Urinary bladder (tissue), 4 donors: Measurements from ENCODE around the gene TMEM88. TPM values are rescaled to one million over a fixed set of nuclear protein-coding genes. Genes with fewer than 3 reads are reported as not detected.

Source experiments
- DNase-seq: peaks from one replicate; pipeline ENCODE4 v3.0.0-alpha.2; 2015; ENCODE audit errors: extremely low spot score
- H3K27ac ChIP-seq: one replicate; pipeline ENCODE4 v1.5.1; 2013; ENCODE audit warnings: low read depth, mild to moderate bottlenecking, moderate library complexity
- H3K36me3 ChIP-seq: one replicate; pipeline ENCODE4 v1.6.1; 2013; ENCODE audit warnings: mild to moderate bottlenecking, moderate library complexity; ENCODE audit not compliant: insufficient read depth
- H3K4me1 ChIP-seq: one replicate; pipeline ENCODE4 v1.6.1; 2013; ENCODE audit warnings: mild to moderate bottlenecking, moderate library complexity; ENCODE audit not compliant: insufficient read depth
- H3K4me3 ChIP-seq: one replicate; pipeline ENCODE4 v1.5.1; 2013; ENCODE audit warnings: low read depth, low read length
- WGBS: extraction: QIAGEN DNeasy Blood & Tissue Kit; methylation state at CpG from one replicate; pipeline ENCODE4 v1.1.7; 2013; 5-methylcytosine and 5-hydroxymethylcytosine counted together
- polyA plus RNA-seq: library from polyadenylated mRNA; stranded (reverse); fragments of 200-250 nt; gene quantifications from one replicate; pipeline ENCODE4 v1.2.3, GENCODE V29; 2013
- total RNA-seq: library from RNA; depleted of rRNA; stranded (reverse); fragments of >200 nt; gene quantifications from one replicate; pipeline ENCODE4 v1.2.3, GENCODE V29; 2014
- donor health status: healthy with polysubstance abuse.
- donor health status: healthy.

TMEM88 gene
- total and polyA plus RNA-seq, 2 donors, result 8.1 to 37.0 TPM

DNA sequence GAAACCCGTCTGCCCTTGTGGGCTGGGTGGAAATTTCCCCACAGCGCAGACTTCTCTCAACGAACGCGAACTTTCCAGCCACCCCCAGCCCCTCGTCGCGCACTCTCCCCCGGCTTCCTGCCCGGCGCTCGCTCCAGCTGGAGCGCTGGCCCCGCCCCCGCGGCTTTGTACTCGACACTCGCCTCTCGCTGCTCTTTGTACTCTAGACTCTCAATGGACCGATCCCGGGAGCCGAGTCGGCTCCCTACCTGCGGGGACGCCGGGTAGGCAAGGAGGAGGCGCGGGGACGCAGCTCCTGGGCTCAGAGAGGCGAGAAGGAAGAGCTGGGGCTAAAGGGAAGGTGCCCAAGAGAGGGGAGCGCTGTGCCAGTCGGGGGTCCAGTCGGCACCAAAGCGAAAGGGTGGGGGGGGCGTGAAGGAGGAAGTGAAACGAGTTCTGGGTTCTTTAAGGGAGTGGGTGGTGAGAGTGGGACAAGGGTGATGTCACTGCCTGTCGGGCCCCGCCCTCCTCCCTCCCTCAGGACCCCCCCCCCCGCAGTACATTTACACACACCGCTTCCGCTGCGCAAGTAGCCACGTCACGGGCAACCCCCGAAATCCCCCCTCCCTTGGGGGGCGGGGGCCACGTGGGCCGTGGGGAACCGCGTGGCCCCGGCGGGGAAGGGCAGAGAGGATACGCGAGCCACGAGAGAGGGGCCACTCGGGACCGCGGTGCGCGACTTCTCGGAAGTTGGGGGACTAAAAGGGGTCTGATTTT, 11.2 kb upstream of the TMEM88 start:
- H3K4me3 ChIP-seq, result peak overlapping the region; percentile 56
- peak overlapping the region; percentile 98 for H3K27ac ChIP-seq
- under 1% methylated on average over 61 of the region's 61 CpGs for WGBS
- H3K4me1 ChIP-seq, result no peaks in the 10 kb centered on the region
- DNase-seq, result no peak
- no peaks in the 10 kb centered on the region for H3K36me3 ChIP-seq

DNA sequence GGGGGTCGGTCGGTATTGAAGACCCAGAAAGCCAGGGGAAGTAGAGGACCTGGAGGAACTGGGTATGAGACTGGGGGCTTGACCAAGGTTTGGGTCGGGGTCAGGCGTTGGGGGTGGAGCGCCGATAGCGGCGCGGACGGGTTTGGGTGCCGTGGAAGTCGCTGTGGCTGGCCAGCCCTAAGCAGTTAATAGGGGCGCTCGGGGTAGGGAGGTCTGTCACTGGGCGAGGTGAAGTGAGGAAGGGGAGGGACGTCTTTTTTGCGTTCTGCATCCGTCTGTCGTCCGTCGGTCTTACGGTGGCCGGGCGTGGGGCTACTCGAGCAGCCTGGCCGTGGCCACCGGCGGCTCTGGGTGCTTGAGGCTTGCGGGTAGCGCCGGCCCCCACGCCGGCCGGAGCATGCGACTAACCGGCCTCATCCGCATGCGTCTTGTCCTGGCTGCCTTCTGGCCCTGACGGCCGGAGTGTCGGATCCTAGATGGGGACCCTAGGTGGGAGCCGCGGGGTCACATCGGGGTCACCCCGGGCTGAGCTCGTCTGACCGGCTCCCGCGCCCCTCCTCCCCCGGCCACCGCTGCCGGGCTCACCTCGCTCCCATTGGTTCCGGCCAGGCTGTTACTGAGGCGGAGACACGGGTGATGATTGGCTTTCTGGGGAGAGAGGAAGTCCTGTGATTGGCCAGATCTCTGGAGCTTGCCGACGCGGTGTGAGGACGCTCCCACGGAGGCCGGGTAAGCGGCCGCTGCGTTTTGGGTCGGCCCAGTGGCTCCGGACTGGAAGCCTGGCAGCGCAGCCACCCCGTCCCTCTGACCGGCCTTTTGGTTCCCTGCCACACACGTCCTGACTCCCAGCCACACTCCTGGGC, 10.3 kb upstream of the TMEM88 start:
- H3K27ac ChIP-seq, result peak overlapping the region; percentile 77
- DNase-seq, result peak; percentile 91
- no peaks in the 10 kb centered on the region for H3K4me1 ChIP-seq
- H3K36me3 ChIP-seq, result no peaks in the 10 kb centered on the region
- H3K4me3 ChIP-seq, result peak overlapping the region; percentile 56
- WGBS, result under 1% methylated on average over 71 of the region's 71 CpGs

DNA sequence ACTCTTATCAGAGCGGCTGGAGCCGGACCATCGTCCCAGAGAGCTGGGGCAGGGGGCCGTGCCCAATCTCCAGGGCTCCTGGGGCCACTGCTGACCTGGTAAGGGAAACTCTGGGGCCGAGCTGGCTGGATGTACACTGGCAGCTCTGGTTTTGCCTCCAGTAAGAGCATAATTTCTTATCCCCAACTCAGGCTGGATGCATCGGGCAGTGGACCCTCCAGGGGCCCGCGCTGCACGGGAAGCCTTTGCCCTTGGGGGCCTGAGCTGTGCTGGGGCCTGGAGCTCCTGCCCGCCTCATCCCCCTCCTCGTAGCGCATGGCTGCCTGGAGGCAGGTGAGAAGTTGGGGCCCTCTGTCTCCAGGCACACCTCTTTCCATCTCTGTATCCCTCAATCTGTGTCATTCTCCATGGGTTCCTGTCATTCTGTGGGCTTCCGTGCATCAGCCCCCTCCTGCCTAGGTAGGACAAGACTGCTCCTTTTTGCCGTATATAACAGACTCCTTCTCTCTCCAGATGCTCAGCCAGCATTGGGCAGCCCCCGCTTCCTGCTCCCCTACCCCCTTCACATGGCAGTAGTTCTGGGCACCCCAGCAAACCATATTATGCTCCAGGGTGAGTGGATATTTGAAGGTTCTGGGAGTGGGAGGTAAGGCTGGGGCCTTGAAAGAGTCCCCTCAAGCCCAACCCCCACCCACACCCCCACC, 9.4 kb upstream of the TMEM88 start:
- Histone ChIP-seq H3K4me1 (no peaks in the 10 kb centered on the region), H3K4me3 (peak overlapping the region; percentile 56), H3K27ac (peak overlapping the region; percentile 34), H3K36me3 (no peaks in the 10 kb centered on the region)
- 76% methylated on average over 15 of the region's 15 CpGs for WGBS
- DNase-seq, result no peak

DNA sequence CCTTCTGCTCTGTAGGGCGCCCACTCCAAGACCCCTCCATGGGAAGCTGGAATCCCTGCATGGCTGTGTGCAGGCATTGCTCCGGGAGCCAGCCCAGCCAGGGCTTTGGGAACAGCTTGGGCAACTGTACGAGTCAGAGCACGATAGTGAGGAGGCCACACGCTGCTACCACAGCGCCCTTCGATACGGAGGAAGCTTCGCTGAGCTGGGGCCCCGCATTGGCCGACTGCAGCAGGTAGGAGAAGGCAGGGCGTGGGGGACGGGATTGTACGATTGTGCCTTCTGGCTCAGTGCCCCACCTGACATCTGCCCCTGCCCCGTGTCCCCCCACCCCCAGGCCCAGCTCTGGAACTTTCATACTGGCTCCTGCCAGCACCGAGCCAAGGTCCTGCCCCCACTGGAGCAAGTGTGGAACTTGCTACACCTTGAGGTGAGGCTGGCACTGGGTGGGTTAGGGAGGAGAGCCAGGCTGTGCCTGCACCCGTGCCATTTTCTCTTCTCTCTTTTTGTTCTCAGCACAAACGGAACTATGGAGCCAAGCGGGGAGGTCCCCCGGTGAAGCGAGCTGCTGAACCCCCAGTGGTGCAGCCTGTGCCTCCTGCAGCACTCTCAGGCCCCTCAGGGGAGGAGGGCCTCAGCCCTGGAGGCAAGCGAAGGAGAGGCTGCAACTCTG, 8.7 kb upstream of the TMEM88 start:
- DNase-seq, result no peak
- no peaks in the 10 kb centered on the region for H3K36me3 ChIP-seq
- WGBS, result 87% methylated on average over 22 of the region's 22 CpGs
- no peaks in the 10 kb centered on the region for H3K4me1 ChIP-seq
- H3K27ac ChIP-seq, result no peak overlapping the region
- no peak overlapping the region for H3K4me3 ChIP-seq

DNA sequence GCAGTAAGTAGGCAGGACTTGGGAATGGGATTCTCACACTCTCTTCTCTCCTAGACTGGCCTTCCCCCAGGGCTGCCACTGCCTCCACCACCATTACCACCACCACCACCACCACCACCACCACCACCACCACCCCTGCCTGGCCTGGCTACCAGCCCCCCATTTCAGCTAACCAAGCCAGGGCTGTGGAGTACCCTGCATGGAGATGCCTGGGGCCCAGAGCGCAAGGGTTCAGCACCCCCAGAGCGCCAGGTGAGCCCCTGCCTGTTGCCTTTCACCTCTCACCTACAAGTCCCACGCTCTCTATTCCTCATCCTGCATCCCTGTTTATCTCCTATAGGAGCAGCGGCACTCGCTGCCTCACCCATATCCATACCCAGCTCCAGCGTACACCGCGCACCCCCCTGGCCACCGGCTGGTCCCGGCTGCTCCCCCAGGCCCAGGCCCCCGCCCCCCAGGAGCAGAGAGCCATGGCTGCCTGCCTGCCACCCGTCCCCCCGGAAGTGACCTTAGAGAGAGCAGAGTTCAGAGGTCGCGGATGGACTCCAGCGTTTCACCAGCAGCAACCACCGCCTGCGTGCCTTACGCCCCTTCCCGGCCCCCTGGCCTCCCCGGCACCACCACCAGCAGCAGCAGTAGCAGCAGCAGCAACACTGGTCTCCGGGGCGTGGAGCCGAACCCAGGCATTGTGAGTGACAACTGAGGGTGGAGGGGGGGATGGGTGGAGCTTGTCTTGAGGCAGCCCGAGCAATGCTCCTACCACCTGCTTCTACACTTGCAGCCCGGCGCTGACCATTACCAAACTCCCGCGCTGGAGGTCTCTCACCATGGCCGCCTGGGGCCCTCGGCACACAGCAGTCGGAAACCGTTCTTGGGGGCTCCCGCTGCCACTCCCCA, 7.9 kb upstream of the TMEM88 start:
- no peak overlapping the region for H3K27ac ChIP-seq
- H3K4me1 ChIP-seq, result no peaks in the 10 kb centered on the region
- H3K36me3 ChIP-seq, result no peaks in the 10 kb centered on the region
- DNase-seq, result no peak
- 85% methylated on average over 34 of the region's 34 CpGs for WGBS
- H3K4me3 ChIP-seq, result no peak overlapping the region

DNA sequence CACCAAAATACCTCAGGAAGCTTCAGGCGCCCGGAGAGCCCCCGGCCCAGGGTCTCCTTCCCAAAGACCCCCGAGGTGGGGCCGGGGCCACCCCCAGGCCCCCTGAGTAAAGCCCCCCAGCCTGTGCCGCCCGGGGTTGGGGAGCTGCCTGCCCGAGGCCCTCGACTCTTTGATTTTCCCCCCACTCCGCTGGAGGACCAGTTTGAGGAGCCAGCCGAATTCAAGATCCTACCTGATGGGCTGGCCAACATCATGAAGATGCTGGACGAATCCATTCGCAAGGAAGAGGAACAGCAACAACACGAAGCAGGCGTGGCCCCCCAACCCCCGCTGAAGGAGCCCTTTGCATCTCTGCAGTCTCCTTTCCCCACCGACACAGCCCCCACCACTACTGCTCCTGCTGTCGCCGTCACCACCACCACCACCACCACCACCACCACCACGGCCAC, 6.7 kb upstream of the TMEM88 start:
- WGBS, result 85% methylated on average over 20 of the region's 20 CpGs
- Histone ChIP-seq H3K4me3 (no peak overlapping the region), H3K4me1 (no peaks in the 10 kb centered on the region), H3K27ac (no peak overlapping the region), H3K36me3 (peaks cover under 1% of the 10 kb centered on the region)
- DNase-seq, result no peak

DNA sequence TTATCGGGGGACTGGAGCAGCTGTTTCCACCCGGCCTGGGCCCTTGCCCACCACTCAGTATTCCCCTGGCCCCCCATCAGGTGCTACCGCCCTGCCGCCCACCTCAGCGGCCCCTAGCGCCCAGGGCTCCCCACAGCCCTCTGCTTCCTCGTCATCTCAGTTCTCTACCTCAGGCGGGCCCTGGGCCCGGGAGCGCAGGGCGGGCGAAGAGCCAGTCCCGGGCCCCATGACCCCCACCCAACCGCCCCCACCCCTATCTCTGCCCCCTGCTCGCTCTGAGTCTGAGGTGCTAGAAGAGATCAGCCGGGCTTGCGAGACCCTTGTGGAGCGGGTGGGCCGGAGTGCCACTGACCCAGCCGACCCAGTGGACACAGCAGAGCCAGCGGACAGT, 6.1 kb upstream of the TMEM88 start:
- no peak for DNase-seq
- Histone ChIP-seq H3K36me3 (peaks cover 2% of the 10 kb centered on the region), H3K4me1 (no peaks in the 10 kb centered on the region), H3K27ac (no peak overlapping the region), H3K4me3 (no peak overlapping the region)
- 92% methylated on average over 21 of the region's 21 CpGs for WGBS

DNA sequence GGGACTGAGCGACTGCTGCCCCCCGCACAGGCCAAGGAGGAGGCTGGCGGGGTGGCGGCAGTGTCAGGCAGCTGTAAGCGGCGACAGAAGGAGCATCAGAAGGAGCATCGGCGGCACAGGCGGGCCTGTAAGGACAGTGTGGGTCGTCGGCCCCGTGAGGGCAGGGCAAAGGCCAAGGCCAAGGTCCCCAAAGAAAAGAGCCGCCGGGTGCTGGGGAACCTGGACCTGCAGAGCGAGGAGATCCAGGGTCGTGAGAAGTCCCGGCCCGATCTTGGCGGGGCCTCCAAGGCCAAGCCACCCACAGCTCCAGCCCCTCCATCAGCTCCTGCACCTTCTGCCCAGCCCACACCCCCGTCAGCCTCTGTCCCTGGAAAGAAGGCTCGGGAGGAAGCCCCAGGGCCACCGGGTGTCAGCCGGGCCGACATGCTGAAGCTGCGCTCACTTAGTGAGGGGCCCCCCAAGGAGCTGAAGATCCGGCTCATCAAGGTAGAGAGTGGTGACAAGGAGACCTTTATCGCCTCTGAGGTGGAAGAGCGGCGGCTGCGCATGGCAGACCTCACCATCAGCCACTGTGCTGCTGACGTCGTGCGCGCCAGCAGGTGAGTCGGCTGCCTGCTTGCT, 5.6 kb upstream of the TMEM88 start:
- H3K27ac ChIP-seq, result no peak overlapping the region
- peaks cover 2% of the 10 kb centered on the region for H3K36me3 ChIP-seq
- no peaks in the 10 kb centered on the region for H3K4me1 ChIP-seq
- H3K4me3 ChIP-seq, result no peak overlapping the region
- no peak for DNase-seq
- WGBS, result 85% methylated on average over 35 of the region's 35 CpGs

DNA sequence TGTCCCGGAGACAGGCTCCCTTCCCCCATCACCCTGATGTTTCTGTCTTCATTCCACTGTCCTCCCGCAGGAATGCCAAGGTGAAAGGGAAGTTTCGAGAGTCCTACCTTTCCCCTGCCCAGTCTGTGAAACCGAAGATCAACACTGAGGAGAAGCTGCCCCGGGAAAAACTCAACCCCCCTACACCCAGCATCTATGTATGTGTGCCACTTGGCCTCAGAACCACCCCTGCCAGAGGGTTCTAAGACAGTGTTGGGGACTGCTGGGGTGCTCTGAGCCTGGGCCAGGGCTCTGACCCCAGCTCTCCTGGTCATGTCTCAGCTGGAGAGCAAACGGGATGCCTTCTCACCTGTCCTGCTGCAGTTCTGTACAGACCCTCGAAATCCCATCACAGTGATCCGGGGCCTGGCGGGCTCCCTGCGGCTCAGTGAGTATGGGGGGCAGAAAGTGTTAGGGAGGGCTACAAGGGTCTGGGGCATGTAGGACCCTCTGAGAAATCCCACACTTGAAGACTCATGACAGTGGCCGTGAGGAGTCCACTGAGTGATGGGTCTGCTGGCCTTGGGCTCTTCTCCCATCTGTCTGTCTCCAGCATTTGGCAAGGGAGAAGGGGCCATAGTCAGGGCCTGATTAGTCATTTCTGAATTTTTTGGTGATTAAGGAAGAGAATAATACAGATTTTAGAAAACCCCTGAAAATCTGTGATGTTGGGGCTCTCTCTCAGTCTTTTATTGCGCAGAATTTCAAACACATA, 4.9 kb upstream of the TMEM88 start:
- WGBS, result 86% methylated on average over 12 of the region's 12 CpGs
- no peak for DNase-seq
- H3K36me3 ChIP-seq, result peaks cover 2% of the 10 kb centered on the region
- H3K4me1 ChIP-seq, result no peaks in the 10 kb centered on the region
- H3K27ac ChIP-seq, result no peak overlapping the region
- H3K4me3 ChIP-seq, result no peak overlapping the region

DNA sequence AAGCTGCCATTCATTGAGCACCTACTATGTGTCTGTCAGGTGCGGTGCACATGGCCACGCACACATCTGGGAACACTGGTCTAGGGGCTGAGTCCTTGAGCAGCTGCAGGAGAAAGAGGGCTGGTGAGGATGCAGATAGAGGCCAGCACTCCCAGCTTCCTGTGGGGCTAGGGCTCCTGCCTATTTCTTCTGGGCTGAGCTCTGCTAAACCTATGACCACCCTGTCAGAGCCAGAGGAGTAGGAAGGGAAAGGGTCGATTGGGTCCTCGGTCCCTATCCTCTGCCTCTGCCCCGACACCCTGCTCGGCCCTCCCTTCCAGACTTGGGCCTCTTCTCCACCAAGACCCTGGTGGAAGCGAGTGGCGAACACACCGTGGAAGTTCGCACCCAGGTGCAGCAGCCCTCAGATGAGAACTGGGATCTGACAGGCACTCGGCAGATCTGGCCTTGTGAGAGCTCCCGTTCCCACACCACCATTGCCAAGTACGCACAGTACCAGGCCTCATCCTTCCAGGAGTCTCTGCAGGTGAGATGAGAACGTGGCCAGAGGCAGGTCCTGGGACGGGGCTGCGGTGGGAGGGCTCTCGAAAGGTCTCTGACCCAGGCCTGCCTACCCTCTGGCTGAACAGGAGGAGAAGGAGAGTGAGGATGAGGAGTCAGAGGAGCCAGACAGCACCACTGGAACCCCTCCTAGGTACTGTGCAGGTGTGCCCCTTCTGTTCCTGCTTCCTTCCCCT, 4.0 kb upstream of the TMEM88 start:
- Histone ChIP-seq H3K4me3 (no peak overlapping the region), H3K4me1 (no peaks in the 10 kb centered on the region), H3K27ac (no peak overlapping the region), H3K36me3 (peaks cover 2% of the 10 kb centered on the region)
- DNase-seq, result no peak
- WGBS, result 89% methylated on average over 17 of the region's 17 CpGs
